GM21515 (cell line): Measurements from ENCODE around the gene ZNF239.
"Not testable (repeated sequence)": the region's sequence is repeated elsewhere in the genome, so short reads cannot be mapped to it uniquely, and the experiment has no call there.

ENCODE experiments used
- ATAC-seq: cut with Tn5 transposase; IDR thresholded peaks from one replicate; pipeline ENCODE4 v1.9.1; 2021; ENCODE audit not compliant: unreplicated experiment

ZNF239 gene

GRCh38 chr10:43574001-43574892, at the start of gene ZNF239:
ZNF239 (minus strand) TSS chr10:43574616; CDS start chr10:43558079, 16,537 bp downstream.
- peak; percentile 97 for ATAC-seq

GRCh38 chr10:43623351-43623750, 48.9 kb upstream of the ZNF239 start:
- ATAC-seq = no peak

- ATAC-seq = no peak
Observed at GRCh38 chr10:43622038-43622437, 47.6 kb upstream of the ZNF239 start.

GRCh38 chr10:43619368-43619767, 45.0 kb upstream of the ZNF239 start:
- no peak for ATAC-seq

- no peak for ATAC-seq
Observed at GRCh38 chr10:43616697-43617370, 42.4 kb upstream of the ZNF239 start.

GRCh38 chr10:43610636-43611035, 36.2 kb upstream of the ZNF239 start:
- no peak for ATAC-seq

GRCh38 chr10:43607199-43607573, 32.8 kb upstream of the ZNF239 start:
- no peak for ATAC-seq

- peak; percentile 98 for ATAC-seq
Observed at GRCh38 chr10:43606323-43607198, 32.1 kb upstream of the ZNF239 start, which contains the start of gene ZNF485. ZNF485 (plus strand) TSS chr10:43606438; CDS start chr10:43607051, 613 bp downstream.

GRCh38 chr10:43605850-43606322, 31.5 kb upstream of the ZNF239 start:
- ATAC-seq = peak; percentile 20

GRCh38 chr10:43601576-43601975, 27.2 kb upstream of the ZNF239 start:
- ATAC-seq = not testable (repeated sequence)

- no peak for ATAC-seq
Observed at GRCh38 chr10:43599333-43599732, 24.9 kb upstream of the ZNF239 start.

GRCh38 chr10:43598446-43598845, 24.0 kb upstream of the ZNF239 start:
- no peak for ATAC-seq

- no peak for ATAC-seq
Observed at GRCh38 chr10:43596546-43596945, 22.1 kb upstream of the ZNF239 start.

- ATAC-seq = peak; percentile 69
Observed at GRCh38 chr10:43595739-43596298, 21.4 kb upstream of the ZNF239 start.

GRCh38 chr10:43594944-43595589, 20.7 kb upstream of the ZNF239 start:
- ATAC-seq = peak; percentile 92

GRCh38 chr10:43591303-43591904, 17.0 kb upstream of the ZNF239 start:
- ATAC-seq = no peak

GRCh38 chr10:43586730-43587115, 12.3 kb upstream of the ZNF239 start:
- ATAC-seq = not testable (repeated sequence)

GRCh38 chr10:43585981-43586729, 11.7 kb upstream of the ZNF239 start:
- no peak for ATAC-seq

- ATAC-seq = no peak
Observed at GRCh38 chr10:43585046-43585445, 10.6 kb upstream of the ZNF239 start.
